HK-2 (cell line): ENCODE measurements around the gene PRRC2B.
"Not testable (repeated sequence)": the region's sequence is repeated elsewhere in the genome, so short reads cannot be mapped to it uniquely, and the experiment has no call there.

ENCODE experiments used
- DNase-seq: peaks from one replicate; pipeline ENCODE4 v3.0.0-alpha.2; 2018; ENCODE audit not compliant: unreplicated experiment

Gene PRRC2B

GRCh38 chr9:131539223-131539923 lies 145.5 kb downstream of the PRRC2B start:
- DNase-seq: no peak

- no peak for DNase-seq
Measured at GRCh38 chr9:131543141-131543540, 149.3 kb downstream of the PRRC2B start.

- DNase-seq: peak; percentile 85
Measured at GRCh38 chr9:131545003-131545785, 151.3 kb downstream of the PRRC2B start, which contains the start of gene PRRT1B. PRRT1B (plus strand) TSS chr9:131545523; CDS start chr9:131545616, 93 bp downstream.

GRCh38 chr9:131545786-131546335 lies 152.0 kb downstream of the PRRC2B start:
- no peak for DNase-seq

- DNase-seq: no peak
Measured at GRCh38 chr9:131546336-131547084, 152.6 kb downstream of the PRRC2B start.

- DNase-seq: not testable (repeated sequence)
Measured at GRCh38 chr9:131549186-131549585, 155.3 kb downstream of the PRRC2B start.
